Measurements from ENCODE around the gene ARAP1. TPM values are rescaled to one million over a fixed set of nuclear protein-coding genes. Genes with fewer than 3 reads are reported as not detected.

ARAP1 gene
- total RNA-seq, 2 experiments from 2014 or later = 65.7 to 69.8 TPM

GRCh38 chr11:72760539-72761405, 8.6 kb upstream of the ARAP1 start:
- Histone ChIP-seq H3K36me3 (ENCODE audit: insufficient read depth, low read length) (peaks cover 5% of the 10 kb centered on the region), H3K27ac (ENCODE audit: low read depth in 1 of 2, low read length in 2 of 2) (no peak overlapping the region), H3K27me3 (ENCODE audit: control insufficient read depth in 1 of 2, insufficient read depth in 2 of 2, low read length in 2 of 2) (no peaks in the 10 kb centered on the region), H3K4me3 (ENCODE audit: low read length) (no peak overlapping the region), H3K4me1 (ENCODE audit: insufficient read depth, low read length) (peaks cover 7% of the 10 kb centered on the region), H3K9me3 (ENCODE audit: control insufficient read depth in 1 of 2, insufficient read depth in 1 of 2, low read length in 2 of 2) (no peaks in the 10 kb centered on the region)
- H3K4me1 Mint-ChIP-seq (ENCODE audit: low read depth) = no peaks in the 10 kb centered on the region
- intact Hi-C loops (cut with DNase I, micrococcal nuclease) = no loop called here
- H3K27me3 Mint-ChIP-seq = no peaks in the 10 kb centered on the region
- H3K4me3 Mint-ChIP-seq = no peak overlapping the region
- ChIA-PET CTCF (interaction anchor here (0.6 to 1.3 kb wide), 2 partner anchors 53 to 219 kb away, joined by 3 read pairs; no protein-coding TSS in a partner anchor), POLR2A (no interaction called here)
- no peak overlapping the region for H3K27ac Mint-ChIP-seq
- no peak for DNase-seq
- H3K9me3 Mint-ChIP-seq = no peaks in the 10 kb centered on the region
- H3K36me3 Mint-ChIP-seq (ENCODE audit: low read depth) = peaks cover 22% of the 10 kb centered on the region
- no peak for TF ChIP-seq CTCF (IDR thresholded peaks at IDR 0.05)
- ATAC-seq (ENCODE audit: poor library complexity) = no peak

GRCh38 chr11:72759468-72759985, 7.3 kb upstream of the ARAP1 start:
- no peaks in the 10 kb centered on the region for H3K27me3 Mint-ChIP-seq
- no peak overlapping the region for H3K4me3 Mint-ChIP-seq
- no peak overlapping the region for H3K27ac ChIP-seq (ENCODE audit: low read depth in 1 of 2, low read length in 2 of 2)
- H3K27me3 ChIP-seq (ENCODE audit: control insufficient read depth in 1 of 2, insufficient read depth in 2 of 2, low read length in 2 of 2) = no peaks in the 10 kb centered on the region
- TF ChIP-seq CTCF (IDR thresholded peaks at IDR 0.05) = no peak
- H3K9me3 ChIP-seq (ENCODE audit: control insufficient read depth in 1 of 2, insufficient read depth in 1 of 2, low read length in 2 of 2) = no peaks in the 10 kb centered on the region
- peaks cover 7% of the 10 kb centered on the region for H3K4me1 ChIP-seq (ENCODE audit: insufficient read depth, low read length)
- POLR2A ChIA-PET = no interaction called here
- H3K9me3 Mint-ChIP-seq = no peaks in the 10 kb centered on the region
- intact Hi-C loops (cut with DNase I, micrococcal nuclease) = no loop called here
- no peak overlapping the region for H3K27ac Mint-ChIP-seq
- CTCF ChIA-PET = no interaction called here
- DNase-seq (no peak), ATAC-seq (ENCODE audit: poor library complexity) (no peak)
- peaks cover 22% of the 10 kb centered on the region for H3K36me3 Mint-ChIP-seq (ENCODE audit: low read depth)
- no peaks in the 10 kb centered on the region for H3K4me1 Mint-ChIP-seq (ENCODE audit: low read depth)
- peaks cover 5% of the 10 kb centered on the region for H3K36me3 ChIP-seq (ENCODE audit: insufficient read depth, low read length)
- H3K4me3 ChIP-seq (ENCODE audit: low read length) = no peak overlapping the region

- no peak for ATAC-seq (ENCODE audit: poor library complexity)
- H3K27me3 Mint-ChIP-seq = no peaks in the 10 kb centered on the region
- no peak for TF ChIP-seq CTCF (IDR thresholded peaks at IDR 0.05)
Observed at GRCh38 chr11:72758690-72759389, 6.6 kb upstream of the ARAP1 start.

More at GRCh38 chr11:72758690-72759389, 6.6 kb upstream of the ARAP1 start:
- Histone ChIP-seq H3K4me3 (ENCODE audit: low read length) (no peak overlapping the region), H3K27me3 (ENCODE audit: control insufficient read depth in 1 of 2, insufficient read depth in 2 of 2, low read length in 2 of 2) (no peaks in the 10 kb centered on the region), H3K4me1 (ENCODE audit: insufficient read depth, low read length) (peaks cover 7% of the 10 kb centered on the region), H3K36me3 (ENCODE audit: insufficient read depth, low read length) (peaks cover 5% of the 10 kb centered on the region), H3K9me3 (ENCODE audit: control insufficient read depth in 1 of 2, insufficient read depth in 1 of 2, low read length in 2 of 2) (no peaks in the 10 kb centered on the region), H3K27ac (ENCODE audit: low read depth in 1 of 2, low read length in 2 of 2) (no peak overlapping the region)
- ChIA-PET CTCF (no interaction called here), POLR2A (no interaction called here)
- Mint-ChIP-seq H3K27ac (no peak overlapping the region), H3K4me1 (ENCODE audit: low read depth) (no peaks in the 10 kb centered on the region), H3K4me3 (no peak overlapping the region), H3K36me3 (ENCODE audit: low read depth) (peaks cover 22% of the 10 kb centered on the region), H3K9me3 (no peaks in the 10 kb centered on the region)
- intact Hi-C loops (cut with DNase I, micrococcal nuclease) = no loop called here
- DNase-seq = peak in 1 of 14 experiments; percentile 54

Measured in CD4-positive, alpha-beta T cell (primary cell).